ENCODE results near the gene ITM2B.

The ITM2B gene

GRCh38 chr13:48258002-48258401 is 25.0 kb downstream of the ITM2B start:
- Histone ChIP-seq H3K4me3 (replicated peaks; ENCODE audit: insufficient read depth, low read length) (no peak overlapping the region), H3K27me3 (ENCODE audit: insufficient read depth, poor library complexity, severe bottlenecking) (no peaks in the 10 kb centered on the region), H3K27ac (replicated peaks) (no peak overlapping the region)
- no peak for TF ChIP-seq POLR2AphosphoS5 (IDR thresholded peaks at IDR 0.05; ENCODE audit: low read depth)
- TF ChIP-seq REST (IDR thresholded peaks at IDR 0.05; ENCODE audit: insufficient replicate concordance, low read depth), result no peak
- no peak for TF ChIP-seq SPI1 (IDR thresholded peaks at IDR 0.05; ENCODE audit: borderline replicate concordance, low read depth)
- no peak for TF ChIP-seq CTCF (IDR thresholded peaks at IDR 0.05; ENCODE audit: insufficient read depth, low read length)
- TF ChIP-seq GABPA (IDR thresholded peaks at IDR 0.05; ENCODE audit: low read depth), result no peak
- no peak for DNase-seq (ENCODE audit: low read depth in 1 of 2, low spot score in 1 of 2)

- TF ChIP-seq REST (IDR thresholded peaks at IDR 0.05; ENCODE audit: insufficient replicate concordance, low read depth), result no peak
- Histone ChIP-seq H3K4me3 (replicated peaks; ENCODE audit: insufficient read depth, low read length) (no peak overlapping the region), H3K27me3 (ENCODE audit: insufficient read depth, poor library complexity, severe bottlenecking) (no peaks in the 10 kb centered on the region), H3K27ac (replicated peaks) (no peak overlapping the region)
- DNase-seq (ENCODE audit: low read depth in 1 of 2, low spot score in 1 of 2), result no peak
Measured at GRCh38 chr13:48258430-48258829, 25.4 kb downstream of the ITM2B start.

- Histone ChIP-seq H3K27ac (replicated peaks) (no peak overlapping the region), H3K4me3 (replicated peaks; ENCODE audit: insufficient read depth, low read length) (no peak overlapping the region), H3K27me3 (ENCODE audit: insufficient read depth, poor library complexity, severe bottlenecking) (no peaks in the 10 kb centered on the region)
- no peak for TF ChIP-seq REST (IDR thresholded peaks at IDR 0.05; ENCODE audit: insufficient replicate concordance, low read depth)
- no peak for TF ChIP-seq GABPA (IDR thresholded peaks at IDR 0.05; ENCODE audit: low read depth)
- TF ChIP-seq POLR2AphosphoS5 (IDR thresholded peaks at IDR 0.05; ENCODE audit: low read depth), result no peak
- no peak for TF ChIP-seq CTCF (IDR thresholded peaks at IDR 0.05; ENCODE audit: insufficient read depth, low read length)
- no peak for TF ChIP-seq SPI1 (IDR thresholded peaks at IDR 0.05; ENCODE audit: borderline replicate concordance, low read depth)
- DNase-seq (ENCODE audit: low read depth in 1 of 2, low spot score in 1 of 2), result no peak
Measured at GRCh38 chr13:48260970-48261369, 28.0 kb downstream of the ITM2B start.

GRCh38 chr13:48263196-48263595 is 30.2 kb downstream of the ITM2B start:
- no peak for TF ChIP-seq REST (IDR thresholded peaks at IDR 0.05; ENCODE audit: insufficient replicate concordance, low read depth)
- no peak for TF ChIP-seq POLR2AphosphoS5 (IDR thresholded peaks at IDR 0.05; ENCODE audit: low read depth)
- TF ChIP-seq SPI1 (IDR thresholded peaks at IDR 0.05; ENCODE audit: borderline replicate concordance, low read depth), result no peak
- no peak for TF ChIP-seq CTCF (IDR thresholded peaks at IDR 0.05; ENCODE audit: insufficient read depth, low read length)
- TF ChIP-seq GABPA (IDR thresholded peaks at IDR 0.05; ENCODE audit: low read depth), result no peak

More at GRCh38 chr13:48263196-48263595, 30.2 kb downstream of the ITM2B start:
- Histone ChIP-seq H3K27me3 (ENCODE audit: insufficient read depth, poor library complexity, severe bottlenecking) (no peaks in the 10 kb centered on the region), H3K4me3 (replicated peaks; ENCODE audit: insufficient read depth, low read length) (no peak overlapping the region), H3K27ac (replicated peaks) (no peak overlapping the region)
- DNase-seq (ENCODE audit: low read depth in 1 of 2, low spot score in 1 of 2), result no peak

Measured in HL-60 (cell line).